ENCODE results near the gene F11R.

- TF ChIP-seq CTCF (IDR thresholded peaks at IDR 0.05) (no peak), POLR2A (IDR thresholded peaks at IDR 0.05) (no peak)
These were observed 48.0 kb downstream of the F11R start for GRCh38 chr1:160972939-160973338.

All from testis (tissue), 2 donors.